Pancreas (tissue), 10 donors: Measurements from ENCODE around the gene SCARF2. TPM values are rescaled to one million over a fixed set of nuclear protein-coding genes. Genes with fewer than 3 reads are reported as not detected.

Source experiments
- ATAC-seq, 4 donors: fragments of 200-7000 bp; cut with Tn5 transposase; one replicate each; pipeline versions ENCODE4 v1.8.0 to v1.9.1; 2020; ENCODE audit warnings: mild to moderate bottlenecking in 4 of 4, moderate library complexity in 4 of 4
- DNase-seq, 6 donors: peaks; one replicate each; pipeline ENCODE4 v3.0.0-alpha.2; 2020
- FAIRE-seq: peaks from 2 replicates; lab custom pipeline; 2012; peaks lifted over from hg19 to GRCh38; lab: Jason Lieb, UNC
- H3K27ac ChIP-seq, 4 donors: fragments of 200-600 bp; sonication (generic); 1 replicate in 3 of 4; 2 replicates in 1 of 4; pipeline versions ENCODE4 v1.5.0 to v1.8.0; 2020
- H3K27me3 ChIP-seq, 4 donors: fragments of 200-600 bp; one replicate each; pipeline ENCODE4 v1.8.0; 2021
- H3K36me3 ChIP-seq, 3 donors: fragments of 200-600 bp; sonication (generic) in 1 of 3; one replicate each; pipeline versions ENCODE4 v1.5.0 to v1.8.0; 2020 to 2021
- H3K4me1 ChIP-seq, 3 donors: fragments of 200-600 bp; one replicate each; pipeline ENCODE4 v1.8.0; 2021
- H3K4me3 ChIP-seq, 4 donors: fragments of 200-600 bp; sonication (generic) in 2 of 4; one replicate each; pipeline versions ENCODE4 v1.5.0 to v1.8.0; 2020 to 2021
- H3K9me3 ChIP-seq, 4 donors: fragments of 200-600 bp; one replicate each; pipeline ENCODE4 v1.8.0; 2021
- CTCF ChIP-seq, 4 donors: fragments of 200-600 bp; sonication (generic) in 3 of 4; IDR thresholded peaks; one replicate each; pipeline versions ENCODE4 v1.5.0 to v1.8.0; 2021; ENCODE audit warnings: antibody characterized with exemption in 4 of 4
- WGBS, 2 donors: extraction: QIAGEN DNeasy Blood & Tissue Kit; methylation state at CpG; one replicate each; pipeline ENCODE4 v1.1.7; 2013; 5-methylcytosine and 5-hydroxymethylcytosine counted together
- intact Hi-C, 3 donors: fragments of 100-400 bp; cut with DNase I; formaldehyde crosslinking; loops; one replicate each; pipeline versions ENCODE4 v1.11.1 to v1.14.2; 2022
- polyA plus RNA-seq, 2 donors: library from polyadenylated mRNA; stranded (reverse); fragments of 200-250 nt; gene quantifications; one replicate each; pipeline ENCODE4 v1.2.3, GENCODE V29; 2013
- total RNA-seq, 6 donors: library from RNA; stranded (reverse); fragmentation: NEBNext Ultra II Directional in 4 of 6; extraction: Animal tissue kit (Norgen Biotek cat#: 25700) in 4 of 6; gene quantifications; one replicate each; pipeline versions ENCODE4 v1.2.1 to v1.2.4, GENCODE V29; 2021 to 2023
- donor health status: healthy with polysubstance abuse.
- donor health status: DM: no; HTN: no; CAD: no; lungs with moderate emphysema.
- donor health status: DM: no; HTN: no; CAD: no.
- donor health status: control.
- donor health status: control.
- donor health status: Bipolar disorder and iron deficiency.
- donor health status: DM: yes; HTN: yes; CAD: no.
- donor health status: DM: no; HTN: no; CAD: no.
- donor health status: DM: no; HTN: no; CAD: no.
- donor health status: DM: yes; HTN: yes; CAD: no.

Gene SCARF2
- total and polyA plus RNA-seq, 8 donors, result 1.1 to 5.2 (median 1.5) TPM

- peak; percentile 42 to 80 (median 56) for ATAC-seq
- Histone ChIP-seq H3K4me3 (no peak overlapping the region), H3K27me3 (peaks cover 0 to 15% (median 0%) of the 10 kb centered on the region in 4 donors), H3K27ac (no peak overlapping the region), H3K9me3 (no peaks in the 10 kb centered on the region), H3K4me1 (peaks cover 0 to 3% (median 3%) of the 10 kb centered on the region in 3 donors), H3K36me3 (no peaks in the 10 kb centered on the region)
- peak in 5 of 6 donors; percentile 68 to 91 (median 70) for DNase-seq
- 41 to 48% methylated on average over 19 to 20 of the region's 20 CpGs for WGBS, 2 donors
- intact Hi-C loops, result loop anchor here in 1 of 3 donors (10.0 kb wide), 1 partner anchor 72 kb away; the partner anchor contains the start of gene KLHL22
- no peak for FAIRE-seq
- no peak for TF ChIP-seq CTCF (IDR thresholded peaks at IDR 0.05)
Measured at GRCh38 chr22:20423008-20423905, 14.4 kb downstream of the SCARF2 start.

- peak in 2 of 6 donors; percentile 42 to 43 for DNase-seq
- peaks cover 0 to 3% (median 3%) of the 10 kb centered on the region in 3 donors for H3K4me1 ChIP-seq
- no peaks in the 10 kb centered on the region for H3K9me3 ChIP-seq
- no peak for ATAC-seq
- intact Hi-C loops, result loop anchor here in 1 of 3 donors (10.0 kb wide), 1 partner anchor 72 kb away; the partner anchor contains the start of gene KLHL22
- H3K4me3 ChIP-seq, result no peak overlapping the region
- no peak for TF ChIP-seq CTCF (IDR thresholded peaks at IDR 0.05)
- 79 to 82% methylated on average over 21 of the region's 21 CpGs for WGBS, 2 donors
- H3K36me3 ChIP-seq, result no peaks in the 10 kb centered on the region
- FAIRE-seq, result no peak
- H3K27me3 ChIP-seq, result peaks cover 0 to 12% (median 0%) of the 10 kb centered on the region in 4 donors
- H3K27ac ChIP-seq, result no peak overlapping the region
Measured at GRCh38 chr22:20422271-20423007, 15.2 kb downstream of the SCARF2 start.

- DNase-seq, result no peak
- no peak overlapping the region for H3K27ac ChIP-seq
- no peaks in the 10 kb centered on the region for H3K36me3 ChIP-seq
- no peaks in the 10 kb centered on the region for H3K9me3 ChIP-seq
- intact Hi-C loops, result loop anchor here in 1 of 3 donors (10.0 kb wide), 1 partner anchor 73 kb away; the partner anchor contains the start of gene KLHL22
- peaks cover 0 to 3% (median 3%) of the 10 kb centered on the region in 3 donors for H3K4me1 ChIP-seq
- H3K4me3 ChIP-seq, result no peak overlapping the region
- no peak for FAIRE-seq
- ATAC-seq, result no peak
- WGBS, 2 donors, result 80 to 81% methylated on average over 7 of the region's 7 CpGs
- TF ChIP-seq CTCF (IDR thresholded peaks at IDR 0.05), result no peak
- H3K27me3 ChIP-seq, result peaks cover 0 to 7% (median 0%) of the 10 kb centered on the region in 4 donors
Measured at GRCh38 chr22:20421507-20421874, 16.1 kb downstream of the SCARF2 start.

- no peak for TF ChIP-seq CTCF (IDR thresholded peaks at IDR 0.05)
- no peak for FAIRE-seq
- intact Hi-C loops, result loop anchor here in 1 of 3 donors (10.0 kb wide), 1 partner anchor 75 kb away; the partner anchor contains the start of gene KLHL22
- H3K27me3 ChIP-seq, result no peaks in the 10 kb centered on the region
- H3K4me3 ChIP-seq, result no peak overlapping the region
- no peaks in the 10 kb centered on the region for H3K36me3 ChIP-seq
- H3K27ac ChIP-seq, result no peak overlapping the region
- H3K4me1 ChIP-seq, result peaks cover 0 to 3% (median 0%) of the 10 kb centered on the region in 3 donors
- H3K9me3 ChIP-seq, result no peaks in the 10 kb centered on the region
- no peak for DNase-seq
- 91 to 93% methylated on average over 11 of the region's 11 CpGs for WGBS, 2 donors
- no peak for ATAC-seq
Measured at GRCh38 chr22:20420157-20420842, 17.3 kb downstream of the SCARF2 start.
